Neural cell (in vitro differentiated cells): ENCODE data around the gene MLIP.

Experiments
- POLR2AphosphoS5 ChIP-seq: IDR thresholded peaks from 2 replicates; pipeline ENCODE4 v1.6.1; 2012
- RAD21 ChIP-seq: fragments of 450-650 bp; conservative IDR thresholded peaks from 2 replicates; pipeline ENCODE4 v1.6.1; 2014; ENCODE audit warnings: antibody characterized with exemption, mild to moderate bottlenecking, moderate library complexity
- TAF1 ChIP-seq: IDR thresholded peaks from 2 replicates; pipeline ENCODE4 v1.6.1; 2012; ENCODE audit warnings: low read depth
- TF ChIP-seq, protein P1 (sequence below): fragments of 450-650 bp; IDR thresholded peaks from 2 replicates; pipeline ENCODE4 v1.5.1; 2014; ENCODE audit warnings: antibody characterized with exemption, mild to moderate bottlenecking, moderate library complexity; ENCODE audit not compliant: poor library complexity, severe bottlenecking
- TF ChIP-seq, protein P2 (sequence below): IDR thresholded peaks from 2 replicates; pipeline ENCODE4 v1.6.1; 2012; ENCODE audit warnings: borderline replicate concordance

- TF ChIP-seq POLR2AphosphoS5 (no peak), RAD21 (no peak), TAF1 (no peak)
- TF ChIP-seq, protein P1, sequence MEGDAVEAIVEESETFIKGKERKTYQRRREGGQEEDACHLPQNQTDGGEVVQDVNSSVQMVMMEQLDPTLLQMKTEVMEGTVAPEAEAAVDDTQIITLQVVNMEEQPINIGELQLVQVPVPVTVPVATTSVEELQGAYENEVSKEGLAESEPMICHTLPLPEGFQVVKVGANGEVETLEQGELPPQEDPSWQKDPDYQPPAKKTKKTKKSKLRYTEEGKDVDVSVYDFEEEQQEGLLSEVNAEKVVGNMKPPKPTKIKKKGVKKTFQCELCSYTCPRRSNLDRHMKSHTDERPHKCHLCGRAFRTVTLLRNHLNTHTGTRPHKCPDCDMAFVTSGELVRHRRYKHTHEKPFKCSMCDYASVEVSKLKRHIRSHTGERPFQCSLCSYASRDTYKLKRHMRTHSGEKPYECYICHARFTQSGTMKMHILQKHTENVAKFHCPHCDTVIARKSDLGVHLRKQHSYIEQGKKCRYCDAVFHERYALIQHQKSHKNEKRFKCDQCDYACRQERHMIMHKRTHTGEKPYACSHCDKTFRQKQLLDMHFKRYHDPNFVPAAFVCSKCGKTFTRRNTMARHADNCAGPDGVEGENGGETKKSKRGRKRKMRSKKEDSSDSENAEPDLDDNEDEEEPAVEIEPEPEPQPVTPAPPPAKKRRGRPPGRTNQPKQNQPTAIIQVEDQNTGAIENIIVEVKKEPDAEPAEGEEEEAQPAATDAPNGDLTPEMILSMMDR = no peak
- TF ChIP-seq, protein P2, sequence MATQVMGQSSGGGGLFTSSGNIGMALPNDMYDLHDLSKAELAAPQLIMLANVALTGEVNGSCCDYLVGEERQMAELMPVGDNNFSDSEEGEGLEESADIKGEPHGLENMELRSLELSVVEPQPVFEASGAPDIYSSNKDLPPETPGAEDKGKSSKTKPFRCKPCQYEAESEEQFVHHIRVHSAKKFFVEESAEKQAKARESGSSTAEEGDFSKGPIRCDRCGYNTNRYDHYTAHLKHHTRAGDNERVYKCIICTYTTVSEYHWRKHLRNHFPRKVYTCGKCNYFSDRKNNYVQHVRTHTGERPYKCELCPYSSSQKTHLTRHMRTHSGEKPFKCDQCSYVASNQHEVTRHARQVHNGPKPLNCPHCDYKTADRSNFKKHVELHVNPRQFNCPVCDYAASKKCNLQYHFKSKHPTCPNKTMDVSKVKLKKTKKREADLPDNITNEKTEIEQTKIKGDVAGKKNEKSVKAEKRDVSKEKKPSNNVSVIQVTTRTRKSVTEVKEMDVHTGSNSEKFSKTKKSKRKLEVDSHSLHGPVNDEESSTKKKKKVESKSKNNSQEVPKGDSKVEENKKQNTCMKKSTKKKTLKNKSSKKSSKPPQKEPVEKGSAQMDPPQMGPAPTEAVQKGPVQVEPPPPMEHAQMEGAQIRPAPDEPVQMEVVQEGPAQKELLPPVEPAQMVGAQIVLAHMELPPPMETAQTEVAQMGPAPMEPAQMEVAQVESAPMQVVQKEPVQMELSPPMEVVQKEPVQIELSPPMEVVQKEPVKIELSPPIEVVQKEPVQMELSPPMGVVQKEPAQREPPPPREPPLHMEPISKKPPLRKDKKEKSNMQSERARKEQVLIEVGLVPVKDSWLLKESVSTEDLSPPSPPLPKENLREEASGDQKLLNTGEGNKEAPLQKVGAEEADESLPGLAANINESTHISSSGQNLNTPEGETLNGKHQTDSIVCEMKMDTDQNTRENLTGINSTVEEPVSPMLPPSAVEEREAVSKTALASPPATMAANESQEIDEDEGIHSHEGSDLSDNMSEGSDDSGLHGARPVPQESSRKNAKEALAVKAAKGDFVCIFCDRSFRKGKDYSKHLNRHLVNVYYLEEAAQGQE = no peak
Measured at GRCh38 chr6:54085541-54085940, 25.7 kb upstream of the MLIP start.
